PC-9 (cell line): Measurements from ENCODE around the gene ANO8. TPM values are rescaled to one million over a fixed set of nuclear protein-coding genes. Genes with fewer than 3 reads are reported as not detected.
A peak's percentile ranks its signal among the peaks of the same experiment; 100 is the strongest.

Experiments used
- BruUV-seq: library from RNA; stranded (reverse); fragments of 400-500 nt; replicated peaks from 2 replicates; lab custom pipeline; 2021; lab: Mats Ljungman, UMichigan
- CTCF ChIA-PET: fragments of 300-600 bp; sonication (Branson Sonifier 250); formaldehyde crosslinking; loops from one replicate; lab custom pipeline; 2022; ENCODE audit warnings: antibody characterized with exemption; lab: Charles Lee
- POLR2A ChIA-PET: fragments of 300-600 bp; sonication (Branson Sonifier 250); formaldehyde crosslinking; loops from one replicate; lab custom pipeline; 2022; ENCODE audit warnings: antibody characterized with exemption; ENCODE audit not compliant: unreplicated experiment; lab: Charles Lee
- DNase-seq, 2 experiments: peaks; one replicate each; pipeline versions ENCODE4 v3.0.0 to v3.0.0-alpha.2; 2015 to 2022; ENCODE audit warnings: mixed read lengths in 1 of 2
- H2AFZ ChIP-seq: fragments of 200-600 bp; sonication (generic); 2 replicates; pipeline ENCODE4 v1.8.1; 2017; ENCODE audit warnings: antibody characterized with exemption
- H3F3A ChIP-seq: fragments of 200-600 bp; sonication (generic); 2 replicates; pipeline ENCODE4 v1.8.1; 2017; ENCODE audit warnings: antibody characterized with exemption, mild to moderate bottlenecking, low read depth; ENCODE audit not compliant: insufficient read depth
- H3K27ac ChIP-seq: fragments of 200-600 bp; sonication (generic); 2 replicates; pipeline ENCODE4 v1.6.1; 2016; ENCODE audit warnings: mixed run types
- H3K27me3 ChIP-seq: fragments of 200-600 bp; sonication (generic); 2 replicates; pipeline ENCODE4 v1.6.1; 2016; ENCODE audit warnings: low read depth, mixed run types; ENCODE audit not compliant: insufficient read depth
- H3K36me3 ChIP-seq: fragments of 200-600 bp; sonication (generic); 2 replicates; pipeline ENCODE4 v1.6.1; 2016; ENCODE audit warnings: low read depth, mixed run types
- H3K4me1 ChIP-seq: fragments of 200-600 bp; sonication (generic); replicated peaks from 2 replicates; pipeline ENCODE4 v1.6.1; 2016; ENCODE audit warnings: mixed run types; ENCODE audit not compliant: insufficient read depth
- H3K4me2 ChIP-seq: fragments of 200-600 bp; sonication (generic); 2 replicates; pipeline ENCODE4 v1.6.1; 2017; ENCODE audit warnings: mixed run types
- H3K4me3 ChIP-seq: fragments of 200-600 bp; sonication (generic); 2 replicates; pipeline ENCODE4 v1.6.1; 2016; ENCODE audit warnings: mixed run types
- H3K79me2 ChIP-seq: fragments of 200-600 bp; sonication (generic); 2 replicates; pipeline ENCODE4 v1.6.1; 2017; ENCODE audit warnings: low read depth, mixed run types
- H3K9me2 ChIP-seq: fragments of 200-600 bp; sonication (generic); 2 replicates; pipeline ENCODE4 v1.8.1; 2017; ENCODE audit warnings: mild to moderate bottlenecking; ENCODE audit not compliant: insufficient read depth
- H3K9me3 ChIP-seq: fragments of 200-600 bp; sonication (generic); 2 replicates; pipeline ENCODE4 v1.8.1; 2016; ENCODE audit warnings: low read depth; ENCODE audit not compliant: insufficient read depth
- H4K20me1 ChIP-seq: fragments of 200-600 bp; sonication (generic); 2 replicates; pipeline ENCODE4 v1.8.1; 2017; ENCODE audit not compliant: insufficient read depth
- CTCF ChIP-seq: fragments of 200-600 bp; sonication (generic); conservative IDR thresholded peaks from 2 replicates; pipeline ENCODE4 v1.6.1; 2017; ENCODE audit warnings: mixed run types, antibody characterized with exemption, mild to moderate bottlenecking, moderate library complexity
- EZH2 ChIP-seq: fragments of 200-600 bp; sonication (generic); IDR thresholded peaks from 2 replicates; pipeline ENCODE4 v1.8.0; 2017; ENCODE audit warnings: antibody characterized with exemption, low read depth
- intact Hi-C: fragments of 100-400 bp; cut with micrococcal nuclease; formaldehyde crosslinking; loops from one replicate; pipeline ENCODE4 v1.10.0; 2022; ENCODE audit not compliant: unreplicated experiment
- total RNA-seq: library from RNA; stranded (reverse); gene quantifications from 2 replicates; pipeline ENCODE4 v1.2.3, GENCODE V29; 2021

ANO8 gene
- total RNA-seq, 1 experiment from 2014 or later, result 11.4 TPM

GRCh38 chr19:17339088-17339741, 4.6 kb upstream of the ANO8 start:
- Histone ChIP-seq H3K4me1 (peaks cover 22% of the 10 kb centered on the region), H3K4me2 (peak overlapping the region; percentile 80; the same call in 1 of the 2 replicates), H3K9me3 (no peaks in the 10 kb centered on the region), H3K9me2 (no peaks in the 10 kb centered on the region), H2AFZ (no peak overlapping the region), H4K20me1 (no peaks in the 10 kb centered on the region; the same call in 1 of the 2 replicates), H3K36me3 (peaks cover 6% of the 10 kb centered on the region; the same call in 1 of the 2 replicates), H3K79me2 (peaks cover 18% of the 10 kb centered on the region), H3K27ac (no peak overlapping the region), H3F3A (peaks cover 48% of the 10 kb centered on the region; the same call in 1 of the 2 replicates), H3K27me3 (no peaks in the 10 kb centered on the region), H3K4me3 (no peak overlapping the region)
- ChIA-PET CTCF (no interaction called here), POLR2A (no interaction called here)
- TF ChIP-seq CTCF (no peak), EZH2 (no peak)
- no peak for DNase-seq
- no TSS peak for BruUV-seq
- intact Hi-C loops, result no loop called here

GRCh38 chr19:17338433-17339078, 3.9 kb upstream of the ANO8 start:
- no peak overlapping the region for H2AFZ ChIP-seq
- H3K27ac ChIP-seq, result no peak overlapping the region
- H3K4me3 ChIP-seq, result peak overlapping the region; percentile 74; the same call in 1 of the 2 replicates
- H3K4me1 ChIP-seq, result peaks cover 28% of the 10 kb centered on the region
- H3F3A ChIP-seq, result peaks cover 44% of the 10 kb centered on the region; the same call in 1 of the 2 replicates
- intact Hi-C loops, result no loop called here
- no peaks in the 10 kb centered on the region for H3K9me2 ChIP-seq
- BruUV-seq, result no TSS peak
- no peak for DNase-seq
- no peaks in the 10 kb centered on the region; the same call in 1 of the 2 replicates for H4K20me1 ChIP-seq
- peaks cover 18% of the 10 kb centered on the region for H3K79me2 ChIP-seq
- H3K27me3 ChIP-seq, result no peaks in the 10 kb centered on the region
- peak overlapping the region; percentile 80 for H3K4me2 ChIP-seq
- H3K36me3 ChIP-seq, result peaks cover 6% of the 10 kb centered on the region; the same call in 1 of the 2 replicates
- POLR2A ChIA-PET, result interaction anchor here (0.6 kb wide), 1 partner anchor 22 kb away, joined by 3 read pairs; no protein-coding TSS in a partner anchor
- CTCF ChIA-PET, result no interaction called here
- H3K9me3 ChIP-seq, result no peaks in the 10 kb centered on the region
- no peak for TF ChIP-seq EZH2

GRCh38 chr19:17337675-17338432, 3.2 kb upstream of the ANO8 start:
- Histone ChIP-seq H3K9me2 (no peaks in the 10 kb centered on the region), H4K20me1 (no peaks in the 10 kb centered on the region; the same call in 1 of the 2 replicates), H3F3A (peaks cover 47% of the 10 kb centered on the region; the same call in 1 of the 2 replicates), H3K27ac (no peak overlapping the region), H3K79me2 (peaks cover 18% of the 10 kb centered on the region), H3K4me1 (peaks cover 32% of the 10 kb centered on the region), H3K36me3 (peaks cover 6% of the 10 kb centered on the region; the same call in 1 of the 2 replicates), H2AFZ (peak overlapping the region; percentile 76), H3K9me3 (no peaks in the 10 kb centered on the region), H3K27me3 (no peaks in the 10 kb centered on the region), H3K4me2 (peak overlapping the region; percentile 80), H3K4me3 (peak overlapping the region; percentile 74)
- BruUV-seq, result no TSS peak
- no peak for TF ChIP-seq CTCF
- no peak for TF ChIP-seq EZH2
- intact Hi-C loops, result loop anchor here (1.0 kb wide), 1 partner anchor 29 kb away; the partner anchor contains the start of gene DDA1
- CTCF ChIA-PET, result no interaction called here
- DNase-seq, result no peak
- POLR2A ChIA-PET, result interaction anchor here (0.6 to 0.7 kb wide), 2 partner anchors 21 to 37 kb away, joined by 3 to 20 read pairs; no protein-coding TSS in a partner anchor
